GM23248 (cell line): ENCODE data around the gene SMC2. TPM values are rescaled to one million over a fixed set of nuclear protein-coding genes. Genes with fewer than 3 reads are reported as not detected.

ENCODE experiments used
- DNase-seq: peaks from one replicate; pipeline ENCODE4 v3.0.0-alpha.2; 2015
- H2AFZ ChIP-seq: fragments of 200-600 bp; sonication (generic); 2 replicates; pipeline ENCODE4 v1.6.1; 2016; ENCODE audit warnings: antibody characterized with exemption
- H3F3A ChIP-seq: fragments of 200-600 bp; sonication (generic); 2 replicates; pipeline ENCODE4 v1.6.1; 2016; ENCODE audit warnings: mild to moderate bottlenecking, antibody characterized with exemption, mixed run types; ENCODE audit not compliant: insufficient read depth
- H3K27ac ChIP-seq: fragments of 200-600 bp; sonication (generic); 2 replicates; pipeline ENCODE4 v1.5.1; 2016; ENCODE audit warnings: mild to moderate bottlenecking
- H3K27me3 ChIP-seq: fragments of 200-600 bp; sonication (generic); replicated peaks from 2 replicates; pipeline ENCODE4 v1.6.1; 2016; ENCODE audit warnings: mild to moderate bottlenecking; ENCODE audit not compliant: insufficient read depth
- H3K36me3 ChIP-seq: fragments of 200-600 bp; sonication (generic); 2 replicates; pipeline ENCODE4 v1.6.1; 2016; ENCODE audit warnings: low read depth, mild to moderate bottlenecking
- H3K4me1 ChIP-seq: fragments of 200-600 bp; sonication (generic); 2 replicates; pipeline ENCODE4 v1.6.1; 2016; ENCODE audit warnings: mild to moderate bottlenecking; ENCODE audit not compliant: insufficient read depth
- H3K4me2 ChIP-seq: fragments of 200-600 bp; sonication (generic); one replicate; pipeline ENCODE4 v1.6.1; 2016; ENCODE audit warnings: mild to moderate bottlenecking; ENCODE audit not compliant: unreplicated experiment
- H3K4me3 ChIP-seq: fragments of 200-600 bp; sonication (generic); 2 replicates; pipeline ENCODE4 v1.5.1; 2016; ENCODE audit warnings: mild to moderate bottlenecking
- H3K79me2 ChIP-seq: fragments of 200-600 bp; sonication (generic); 2 replicates; pipeline ENCODE4 v1.6.1; 2016; ENCODE audit warnings: mild to moderate bottlenecking; ENCODE audit not compliant: insufficient read depth
- H3K9ac ChIP-seq: fragments of 200-600 bp; sonication (generic); 2 replicates; pipeline ENCODE4 v1.6.1; 2016; ENCODE audit warnings: mild to moderate bottlenecking
- H3K9me2 ChIP-seq: fragments of 200-600 bp; sonication (generic); 2 replicates; pipeline ENCODE4 v1.6.1; 2016; ENCODE audit warnings: mixed run types, mild to moderate bottlenecking, moderate library complexity; ENCODE audit not compliant: insufficient read depth
- H3K9me3 ChIP-seq: fragments of 200-600 bp; sonication (generic); one replicate; pipeline ENCODE4 v1.6.1; 2017; ENCODE audit warnings: low read depth
- H4K20me1 ChIP-seq: fragments of 200-600 bp; sonication (generic); 2 replicates; pipeline ENCODE4 v1.6.0; 2016; ENCODE audit not compliant: insufficient read depth
- EZH2 ChIP-seq: fragments of 200-600 bp; sonication (generic); IDR thresholded peaks from 2 replicates; pipeline ENCODE4 v1.6.1; 2018; ENCODE audit warnings: antibody characterized with exemption, mild to moderate bottlenecking; ENCODE audit not compliant: insufficient read depth, poor library complexity, severe bottlenecking
- EZH2phosphoT487 ChIP-seq: fragments of 200-600 bp; sonication (generic); IDR thresholded peaks from 2 replicates; pipeline ENCODE4 v1.6.1; 2018; ENCODE audit warnings: antibody characterized with exemption, moderate library complexity, mild to moderate bottlenecking, low read depth; ENCODE audit not compliant: insufficient read depth
- WGBS, 2 experiments: methylation state at CpG; one replicate each; pipeline ENCODE4 v1.1.6; 2015 to 2017; ENCODE audit warnings: low lambda C conversion rate in 2 of 2, low coverage in 1 of 2; ENCODE audit errors: missing lambda C conversion rate in 2 of 2; 5-methylcytosine and 5-hydroxymethylcytosine counted together
- in situ Hi-C: fragments of 300-500 bp; cut with MboI; formaldehyde crosslinking; loops from 2 replicates; pipeline ENCODE4 v1.15.0; 2020
- polyA plus RNA-seq: library from polyadenylated mRNA; unstranded; fragments of >200 nt; fragmentation: Nextera tagmentation; extraction: Ambion mirVana; gene quantifications from 2 replicates; pipeline ENCODE4 v1.2.1, GENCODE V29; 2016
- total RNA-seq: library from RNA; depleted of rRNA; stranded (reverse); fragments of >200 nt; shearing (Covaris generic); gene quantifications from 2 replicates; pipeline ENCODE4 v1.2.3, GENCODE V29; 2014

The SMC2 gene
- total and polyA plus RNA-seq, 2 experiments from 2014 or later: 15.8 to 27.9 TPM

DNA sequence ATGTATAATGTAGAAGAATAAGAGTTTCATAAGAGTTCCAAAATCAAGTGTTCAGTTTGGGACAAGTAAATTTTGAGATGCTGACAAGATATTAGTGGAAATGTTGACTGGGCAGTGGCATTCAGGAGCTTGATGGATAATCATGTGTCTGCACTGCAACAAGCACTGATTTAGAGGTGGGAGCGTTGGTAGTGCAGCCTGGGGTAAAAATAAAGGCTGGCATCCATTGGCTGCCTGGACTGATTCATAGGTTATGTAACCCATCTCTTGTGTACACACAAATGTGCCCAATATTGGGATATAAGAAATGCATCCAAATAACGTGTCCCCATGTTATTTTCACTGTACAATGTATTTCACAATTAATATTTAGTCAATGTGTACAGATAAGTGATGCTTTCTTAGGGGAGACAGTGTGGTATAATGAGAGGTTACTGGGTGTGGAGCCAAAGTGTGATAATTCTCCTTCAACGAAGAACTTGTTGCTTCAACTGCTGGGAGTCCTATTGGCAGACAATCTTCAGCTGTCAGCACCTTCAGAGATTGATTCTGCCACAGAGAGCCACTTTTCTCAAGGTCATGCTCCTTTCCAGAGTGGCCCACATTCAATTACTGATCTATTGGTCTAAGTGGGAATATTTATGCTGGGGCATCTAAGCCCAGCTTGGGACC is 20.9 kb upstream of the SMC2 start:
- H3K4me1 ChIP-seq: peaks cover 39% of the 10 kb centered on the region
- H3K9ac ChIP-seq: no peak overlapping the region
- no peaks in the 10 kb centered on the region for H3K9me3 ChIP-seq
- no peaks in the 10 kb centered on the region; the same call in 1 of the 2 replicates for H3K9me2 ChIP-seq
- H3F3A ChIP-seq: peaks cover 30% of the 10 kb centered on the region
- no peak overlapping the region for H3K4me3 ChIP-seq
- no peak overlapping the region for H3K27ac ChIP-seq
- H3K79me2 ChIP-seq: no peaks in the 10 kb centered on the region
- H3K4me2 ChIP-seq: no peak overlapping the region
- no peaks in the 10 kb centered on the region for H3K27me3 ChIP-seq
- in situ Hi-C loops: no loop called here
- H4K20me1 ChIP-seq: no peaks in the 10 kb centered on the region
- 27 to 29% methylated on average over 3 of the region's 3 CpGs for WGBS, 2 experiments
- DNase-seq: no peak
- 0 out of 2 replicates have a peak overlapping the region, but pooled peaks have one; percentile 14 for H2AFZ ChIP-seq
- no peaks in the 10 kb centered on the region for H3K36me3 ChIP-seq
- no peak for TF ChIP-seq EZH2phosphoT487
- TF ChIP-seq EZH2: no peak

DNA sequence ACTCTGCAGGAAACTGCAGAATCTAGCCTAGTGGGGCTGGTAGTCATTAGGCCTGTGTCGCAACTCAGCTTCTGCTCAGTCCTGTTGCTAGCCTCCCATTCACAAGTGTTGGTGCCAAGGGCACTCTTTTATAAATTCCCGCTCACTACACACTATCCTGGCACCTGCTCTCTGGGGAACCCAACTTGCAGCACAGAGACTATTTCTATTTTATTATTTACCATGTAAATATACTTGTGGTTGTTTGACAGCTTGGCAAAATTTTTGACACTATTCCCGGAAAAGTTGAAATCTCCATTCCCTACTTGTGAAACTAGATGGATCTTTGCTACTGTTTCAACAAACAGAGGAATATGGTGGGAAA is 20.4 kb upstream of the SMC2 start:
- Histone ChIP-seq H3K9ac (no peak overlapping the region), H3K4me2 (no peak overlapping the region), H3K27me3 (no peaks in the 10 kb centered on the region), H3K36me3 (no peaks in the 10 kb centered on the region), H4K20me1 (no peaks in the 10 kb centered on the region), H3K4me3 (no peak overlapping the region), H3K4me1 (peaks cover 39% of the 10 kb centered on the region), H3K9me2 (no peaks in the 10 kb centered on the region; the same call in 1 of the 2 replicates), H3K79me2 (no peaks in the 10 kb centered on the region), H3F3A (peaks cover 30% of the 10 kb centered on the region), H3K9me3 (no peaks in the 10 kb centered on the region), H2AFZ (0 out of 2 replicates have a peak overlapping the region, but pooled peaks have one; percentile 14), H3K27ac (no peak overlapping the region)
- in situ Hi-C loops: no loop called here
- WGBS, 2 experiments: 30 to 36% methylated on average over 3 of the region's 3 CpGs
- DNase-seq: peak; percentile 54
- TF ChIP-seq EZH2 (no peak), EZH2phosphoT487 (no peak)

DNA sequence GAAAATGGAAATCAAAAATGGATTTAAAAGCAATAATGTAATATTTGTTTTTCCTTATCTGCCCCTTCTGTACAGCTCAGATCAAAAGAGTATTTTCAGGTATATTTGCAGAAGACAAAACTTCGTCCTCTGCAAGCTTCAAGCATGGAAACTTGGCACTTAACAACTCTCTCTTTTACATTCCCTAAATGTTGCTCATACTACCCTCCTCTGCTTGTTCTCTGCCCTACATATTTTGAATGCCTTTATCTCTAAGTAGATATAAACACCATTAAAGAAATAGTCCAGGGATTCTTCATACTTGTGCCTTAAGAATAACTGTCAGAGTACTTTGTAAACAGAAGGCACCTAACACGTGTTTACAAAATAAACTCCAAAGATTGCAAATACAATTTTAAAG is 19.2 kb upstream of the SMC2 start:
- H4K20me1 ChIP-seq: no peaks in the 10 kb centered on the region
- no peaks in the 10 kb centered on the region for H3K27me3 ChIP-seq
- in situ Hi-C loops: no loop called here
- H2AFZ ChIP-seq: no peak overlapping the region
- H3K79me2 ChIP-seq: no peaks in the 10 kb centered on the region
- H3K36me3 ChIP-seq: no peaks in the 10 kb centered on the region
- peak overlapping the region; percentile 51 for H3K4me2 ChIP-seq
- H3K27ac ChIP-seq: peak overlapping the region; percentile 73
- peak overlapping the region; percentile 36 for H3K4me3 ChIP-seq
- H3K9me3 ChIP-seq: no peaks in the 10 kb centered on the region
- TF ChIP-seq EZH2: no peak
- TF ChIP-seq EZH2phosphoT487: no peak
- peak; percentile 86 for DNase-seq
- H3K9ac ChIP-seq: 0 out of 2 replicates have a peak overlapping the region, but pooled peaks have one; percentile 49
- H3K9me2 ChIP-seq: no peaks in the 10 kb centered on the region
- WGBS, 2 experiments: 11 to 15% methylated on average over 2 of the region's 2 CpGs
- H3K4me1 ChIP-seq: peaks cover 39% of the 10 kb centered on the region
- peaks cover 30% of the 10 kb centered on the region for H3F3A ChIP-seq

DNA sequence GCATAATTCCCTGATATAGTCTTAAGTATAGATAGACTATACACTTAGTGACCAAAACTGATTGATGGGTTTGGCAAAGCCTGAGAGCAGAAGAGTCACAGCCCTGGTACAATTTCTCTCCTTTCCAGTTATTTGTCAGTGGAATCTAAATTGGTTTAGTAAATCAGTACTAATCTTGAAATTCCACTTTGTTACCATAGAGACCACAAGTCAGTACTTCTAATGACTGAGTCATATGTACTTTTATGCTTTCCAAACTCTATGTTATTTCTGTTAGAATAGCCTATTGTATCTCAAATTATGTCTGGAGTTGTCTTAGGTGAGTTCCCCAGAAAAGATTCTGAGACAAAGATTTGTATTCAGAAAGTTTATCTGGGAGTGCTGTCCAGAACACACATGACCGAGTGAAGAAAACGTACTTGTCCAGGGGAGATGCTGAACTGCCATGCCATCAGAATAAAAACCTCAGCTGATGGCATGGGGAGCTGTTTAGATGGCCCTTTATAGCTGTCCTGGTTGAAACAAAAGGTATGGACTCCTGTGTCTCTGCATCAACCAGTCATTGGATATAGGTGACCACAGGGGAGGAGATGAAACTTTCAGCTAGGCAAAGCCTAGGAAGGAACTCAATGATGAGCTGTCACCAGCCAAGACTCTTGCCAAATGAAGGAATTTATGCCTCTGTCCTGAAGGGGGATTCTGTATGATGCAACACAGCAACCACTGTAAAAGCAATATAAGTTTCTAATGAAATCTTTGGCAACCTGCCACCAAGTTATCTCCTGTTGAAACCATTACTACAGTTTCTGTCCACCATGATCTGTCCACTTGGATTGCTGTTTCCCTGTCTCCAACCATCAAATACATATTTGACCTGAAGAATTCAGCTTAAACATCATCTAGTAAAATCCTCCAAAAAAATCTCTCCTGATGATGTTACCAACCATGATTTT is 18.0 kb upstream of the SMC2 start:
- TF ChIP-seq EZH2phosphoT487 (no peak), EZH2 (no peak)
- Histone ChIP-seq H3K4me1 (peaks cover 39% of the 10 kb centered on the region), H3K4me3 (peak overlapping the region; percentile 36), H3K4me2 (peak overlapping the region; percentile 51), H3K27ac (peak overlapping the region; percentile 73), H3F3A (peaks cover 30% of the 10 kb centered on the region), H3K79me2 (no peaks in the 10 kb centered on the region), H4K20me1 (no peaks in the 10 kb centered on the region), H3K27me3 (no peaks in the 10 kb centered on the region), H3K36me3 (no peaks in the 10 kb centered on the region), H2AFZ (no peak overlapping the region; the same call in 1 of the 2 replicates), H3K9ac (peak overlapping the region; percentile 49), H3K9me2 (no peaks in the 10 kb centered on the region), H3K9me3 (no peaks in the 10 kb centered on the region)
- 69 to 87% methylated on average over 2 of the region's 2 CpGs for whole genome bisulfite sequencing, 2 experiments
- in situ Hi-C loops: no loop called here
- DNase-seq: peak; percentile 76
